GM23338 (cell line): Measurements from ENCODE around the gene CCRL2. TPM values are rescaled to one million over a fixed set of nuclear protein-coding genes. Genes with fewer than 3 reads are reported as not detected.

Source experiments
- CREB1 ChIP-seq: fragments of 250-450 bp; sonication (Bioruptor Pico); IDR thresholded peaks from 2 replicates; pipeline ENCODE4 v1.5.0; 2020; ENCODE audit warnings: low read depth, mild to moderate bottlenecking, moderate library complexity
- EZH2 ChIP-seq: fragments of 200-600 bp; sonication (generic); IDR thresholded peaks from one replicate; pipeline ENCODE4 v1.8.0; 2017; ENCODE audit warnings: antibody characterized with exemption, mild to moderate bottlenecking, low read depth; ENCODE audit not compliant: unreplicated experiment
- NANOG ChIP-seq: IDR thresholded peaks from 2 replicates; pipeline ENCODE4 v1.6.1; 2016; ENCODE audit warnings: antibody characterized with exemption, borderline replicate concordance
- POLR2AphosphoS5 ChIP-seq: IDR thresholded peaks from 2 replicates; pipeline ENCODE4 v1.6.1; 2016; ENCODE audit warnings: antibody characterized with exemption, low read depth
- STAT1 ChIP-seq: IDR thresholded peaks from one replicate; pipeline ENCODE4 v1.6.1; 2016; ENCODE audit warnings: antibody characterized with exemption; ENCODE audit not compliant: unreplicated experiment
- ZNF331 ChIP-seq: fragments of 250-450 bp; sonication (Bioruptor Pico); IDR thresholded peaks from 2 replicates; pipeline ENCODE4 v1.5.0; 2020; ENCODE audit warnings: low read depth, mild to moderate bottlenecking, moderate library complexity
- polyA plus RNA-seq: library from polyadenylated mRNA; unstranded; fragments of >200 nt; fragmentation: Nextera tagmentation; extraction: Ambion mirVana; gene quantifications from 2 replicates; pipeline ENCODE4 v1.2.1, GENCODE V29; 2016
- total RNA-seq: library from RNA; depleted of rRNA; stranded (reverse); fragments of >200 nt; shearing (Covaris generic); gene quantifications from 2 replicates; pipeline ENCODE4 v1.2.3, GENCODE V29; 2014
- TF ChIP-seq, protein P1 (sequence below): fragments of 250-450 bp; sonication (Bioruptor Pico); IDR thresholded peaks from 2 replicates; pipeline ENCODE4 v1.5.0; 2020; ENCODE audit warnings: mild to moderate bottlenecking, moderate library complexity
- TF ChIP-seq, protein P2 (sequence below), 2 experiments: fragments of 200-600 bp in 1 of 2; sonication (generic) in 1 of 2; conservative IDR thresholded peaks; 2 replicates each; pipeline versions ENCODE4 v1.5.1 to v1.6.1; 2016 to 2017; ENCODE audit warnings: antibody characterized with exemption in 2 of 2, low read depth in 2 of 2, mild to moderate bottlenecking in 2 of 2, moderate library complexity in 1 of 2
- TF ChIP-seq, protein P3 (sequence below): IDR thresholded peaks from 2 replicates; pipeline ENCODE4 v1.6.1; 2016; ENCODE audit warnings: antibody characterized with exemption
- TF ChIP-seq, protein P4 (sequence below): IDR thresholded peaks from one replicate; pipeline ENCODE4 v1.6.1; 2018; ENCODE audit warnings: antibody characterized with exemption; ENCODE audit not compliant: unreplicated experiment

Gene CCRL2
- total and polyA plus RNA-seq, 2 experiments from 2014 or later, result not detected

DNA sequence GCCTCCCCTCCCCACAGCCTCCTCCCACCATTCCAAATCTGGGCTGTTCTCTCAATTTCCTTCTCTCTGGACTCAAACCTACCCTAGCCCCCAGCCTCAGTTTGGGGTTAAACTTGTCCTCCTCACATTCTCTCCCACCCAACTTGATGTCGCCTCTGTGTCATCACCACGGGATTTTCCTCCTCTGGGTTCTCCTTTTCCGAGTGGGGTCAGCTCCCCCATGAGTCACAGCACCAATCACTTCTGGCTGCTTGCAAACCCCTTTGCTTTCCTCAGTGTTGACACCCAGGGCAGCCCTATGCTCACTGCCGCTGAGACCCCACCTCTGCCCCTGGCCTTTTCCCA, 644 bp upstream of the CCRL2 start (continued):
- TF ChIP-seq, protein P1, sequence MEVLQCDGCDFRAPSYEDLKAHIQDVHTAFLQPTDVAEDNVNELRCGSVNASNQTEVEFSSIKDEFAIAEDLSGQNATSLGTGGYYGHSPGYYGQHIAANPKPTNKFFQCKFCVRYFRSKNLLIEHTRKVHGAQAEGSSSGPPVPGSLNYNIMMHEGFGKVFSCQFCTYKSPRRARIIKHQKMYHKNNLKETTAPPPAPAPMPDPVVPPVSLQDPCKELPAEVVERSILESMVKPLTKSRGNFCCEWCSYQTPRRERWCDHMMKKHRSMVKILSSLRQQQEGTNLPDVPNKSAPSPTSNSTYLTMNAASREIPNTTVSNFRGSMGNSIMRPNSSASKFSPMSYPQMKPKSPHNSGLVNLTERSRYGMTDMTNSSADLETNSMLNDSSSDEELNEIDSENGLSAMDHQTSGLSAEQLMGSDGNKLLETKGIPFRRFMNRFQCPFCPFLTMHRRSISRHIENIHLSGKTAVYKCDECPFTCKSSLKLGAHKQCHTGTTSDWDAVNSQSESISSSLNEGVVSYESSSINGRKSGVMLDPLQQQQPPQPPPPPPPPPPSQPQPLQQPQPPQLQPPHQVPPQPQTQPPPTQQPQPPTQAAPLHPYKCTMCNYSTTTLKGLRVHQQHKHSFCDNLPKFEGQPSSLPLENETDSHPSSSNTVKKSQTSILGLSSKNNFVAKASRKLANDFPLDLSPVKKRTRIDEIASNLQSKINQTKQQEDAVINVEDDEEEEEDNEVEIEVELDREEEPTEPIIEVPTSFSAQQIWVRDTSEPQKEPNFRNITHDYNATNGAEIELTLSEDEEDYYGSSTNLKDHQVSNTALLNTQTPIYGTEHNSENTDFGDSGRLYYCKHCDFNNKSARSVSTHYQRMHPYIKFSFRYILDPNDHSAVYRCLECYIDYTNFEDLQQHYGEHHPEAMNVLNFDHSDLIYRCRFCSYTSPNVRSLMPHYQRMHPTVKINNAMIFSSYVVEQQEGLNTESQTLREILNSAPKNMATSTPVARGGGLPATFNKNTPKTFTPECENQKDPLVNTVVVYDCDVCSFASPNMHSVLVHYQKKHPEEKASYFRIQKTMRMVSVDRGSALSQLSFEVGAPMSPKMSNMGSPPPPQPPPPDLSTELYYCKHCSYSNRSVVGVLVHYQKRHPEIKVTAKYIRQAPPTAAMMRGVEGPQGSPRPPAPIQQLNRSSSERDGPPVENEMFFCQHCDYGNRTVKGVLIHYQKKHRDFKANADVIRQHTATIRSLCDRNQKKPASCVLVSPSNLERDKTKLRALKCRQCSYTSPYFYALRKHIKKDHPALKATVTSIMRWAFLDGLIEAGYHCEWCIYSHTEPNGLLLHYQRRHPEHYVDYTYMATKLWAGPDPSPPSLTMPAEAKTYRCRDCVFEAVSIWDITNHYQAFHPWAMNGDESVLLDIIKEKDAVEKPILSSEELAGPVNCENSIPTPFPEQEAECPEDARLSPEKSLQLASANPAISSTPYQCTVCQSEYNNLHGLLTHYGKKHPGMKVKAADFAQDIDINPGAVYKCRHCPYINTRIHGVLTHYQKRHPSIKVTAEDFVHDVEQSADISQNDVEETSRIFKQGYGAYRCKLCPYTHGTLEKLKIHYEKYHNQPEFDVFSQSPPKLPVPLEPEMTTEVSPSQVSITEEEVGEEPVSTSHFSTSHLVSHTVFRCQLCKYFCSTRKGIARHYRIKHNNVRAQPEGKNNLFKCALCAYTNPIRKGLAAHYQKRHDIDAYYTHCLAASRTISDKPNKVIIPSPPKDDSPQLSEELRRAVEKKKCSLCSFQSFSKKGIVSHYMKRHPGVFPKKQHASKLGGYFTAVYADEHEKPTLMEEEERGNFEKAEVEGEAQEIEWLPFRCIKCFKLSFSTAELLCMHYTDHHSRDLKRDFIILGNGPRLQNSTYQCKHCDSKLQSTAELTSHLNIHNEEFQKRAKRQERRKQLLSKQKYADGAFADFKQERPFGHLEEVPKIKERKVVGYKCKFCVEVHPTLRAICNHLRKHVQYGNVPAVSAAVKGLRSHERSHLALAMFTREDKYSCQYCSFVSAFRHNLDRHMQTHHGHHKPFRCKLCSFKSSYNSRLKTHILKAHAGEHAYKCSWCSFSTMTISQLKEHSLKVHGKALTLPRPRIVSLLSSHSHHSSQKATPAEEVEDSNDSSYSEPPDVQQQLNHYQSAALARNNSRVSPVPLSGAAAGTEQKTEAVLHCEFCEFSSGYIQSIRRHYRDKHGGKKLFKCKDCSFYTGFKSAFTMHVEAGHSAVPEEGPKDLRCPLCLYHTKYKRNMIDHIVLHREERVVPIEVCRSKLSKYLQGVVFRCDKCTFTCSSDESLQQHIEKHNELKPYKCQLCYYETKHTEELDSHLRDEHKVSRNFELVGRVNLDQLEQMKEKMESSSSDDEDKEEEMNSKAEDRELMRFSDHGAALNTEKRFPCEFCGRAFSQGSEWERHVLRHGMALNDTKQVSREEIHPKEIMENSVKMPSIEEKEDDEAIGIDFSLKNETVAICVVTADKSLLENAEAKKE (CRISPR knock-in tag), result no peak
- TF ChIP-seq POLR2AphosphoS5 (no peak), STAT1 (no peak), ZNF331 (CRISPR knock-in tag) (no peak), EZH2 (no peak), NANOG (no peak), CREB1 (CRISPR knock-in tag) (no peak)
- TF ChIP-seq, protein P2, sequence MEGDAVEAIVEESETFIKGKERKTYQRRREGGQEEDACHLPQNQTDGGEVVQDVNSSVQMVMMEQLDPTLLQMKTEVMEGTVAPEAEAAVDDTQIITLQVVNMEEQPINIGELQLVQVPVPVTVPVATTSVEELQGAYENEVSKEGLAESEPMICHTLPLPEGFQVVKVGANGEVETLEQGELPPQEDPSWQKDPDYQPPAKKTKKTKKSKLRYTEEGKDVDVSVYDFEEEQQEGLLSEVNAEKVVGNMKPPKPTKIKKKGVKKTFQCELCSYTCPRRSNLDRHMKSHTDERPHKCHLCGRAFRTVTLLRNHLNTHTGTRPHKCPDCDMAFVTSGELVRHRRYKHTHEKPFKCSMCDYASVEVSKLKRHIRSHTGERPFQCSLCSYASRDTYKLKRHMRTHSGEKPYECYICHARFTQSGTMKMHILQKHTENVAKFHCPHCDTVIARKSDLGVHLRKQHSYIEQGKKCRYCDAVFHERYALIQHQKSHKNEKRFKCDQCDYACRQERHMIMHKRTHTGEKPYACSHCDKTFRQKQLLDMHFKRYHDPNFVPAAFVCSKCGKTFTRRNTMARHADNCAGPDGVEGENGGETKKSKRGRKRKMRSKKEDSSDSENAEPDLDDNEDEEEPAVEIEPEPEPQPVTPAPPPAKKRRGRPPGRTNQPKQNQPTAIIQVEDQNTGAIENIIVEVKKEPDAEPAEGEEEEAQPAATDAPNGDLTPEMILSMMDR (conservative IDR thresholded peaks at IDR 0.05; ENCODE audit: low read depth in 2 of 2), result no peak
- TF ChIP-seq, protein P3, sequence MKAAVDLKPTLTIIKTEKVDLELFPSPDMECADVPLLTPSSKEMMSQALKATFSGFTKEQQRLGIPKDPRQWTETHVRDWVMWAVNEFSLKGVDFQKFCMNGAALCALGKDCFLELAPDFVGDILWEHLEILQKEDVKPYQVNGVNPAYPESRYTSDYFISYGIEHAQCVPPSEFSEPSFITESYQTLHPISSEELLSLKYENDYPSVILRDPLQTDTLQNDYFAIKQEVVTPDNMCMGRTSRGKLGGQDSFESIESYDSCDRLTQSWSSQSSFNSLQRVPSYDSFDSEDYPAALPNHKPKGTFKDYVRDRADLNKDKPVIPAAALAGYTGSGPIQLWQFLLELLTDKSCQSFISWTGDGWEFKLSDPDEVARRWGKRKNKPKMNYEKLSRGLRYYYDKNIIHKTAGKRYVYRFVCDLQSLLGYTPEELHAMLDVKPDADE, result no peak
- TF ChIP-seq, protein P4, sequence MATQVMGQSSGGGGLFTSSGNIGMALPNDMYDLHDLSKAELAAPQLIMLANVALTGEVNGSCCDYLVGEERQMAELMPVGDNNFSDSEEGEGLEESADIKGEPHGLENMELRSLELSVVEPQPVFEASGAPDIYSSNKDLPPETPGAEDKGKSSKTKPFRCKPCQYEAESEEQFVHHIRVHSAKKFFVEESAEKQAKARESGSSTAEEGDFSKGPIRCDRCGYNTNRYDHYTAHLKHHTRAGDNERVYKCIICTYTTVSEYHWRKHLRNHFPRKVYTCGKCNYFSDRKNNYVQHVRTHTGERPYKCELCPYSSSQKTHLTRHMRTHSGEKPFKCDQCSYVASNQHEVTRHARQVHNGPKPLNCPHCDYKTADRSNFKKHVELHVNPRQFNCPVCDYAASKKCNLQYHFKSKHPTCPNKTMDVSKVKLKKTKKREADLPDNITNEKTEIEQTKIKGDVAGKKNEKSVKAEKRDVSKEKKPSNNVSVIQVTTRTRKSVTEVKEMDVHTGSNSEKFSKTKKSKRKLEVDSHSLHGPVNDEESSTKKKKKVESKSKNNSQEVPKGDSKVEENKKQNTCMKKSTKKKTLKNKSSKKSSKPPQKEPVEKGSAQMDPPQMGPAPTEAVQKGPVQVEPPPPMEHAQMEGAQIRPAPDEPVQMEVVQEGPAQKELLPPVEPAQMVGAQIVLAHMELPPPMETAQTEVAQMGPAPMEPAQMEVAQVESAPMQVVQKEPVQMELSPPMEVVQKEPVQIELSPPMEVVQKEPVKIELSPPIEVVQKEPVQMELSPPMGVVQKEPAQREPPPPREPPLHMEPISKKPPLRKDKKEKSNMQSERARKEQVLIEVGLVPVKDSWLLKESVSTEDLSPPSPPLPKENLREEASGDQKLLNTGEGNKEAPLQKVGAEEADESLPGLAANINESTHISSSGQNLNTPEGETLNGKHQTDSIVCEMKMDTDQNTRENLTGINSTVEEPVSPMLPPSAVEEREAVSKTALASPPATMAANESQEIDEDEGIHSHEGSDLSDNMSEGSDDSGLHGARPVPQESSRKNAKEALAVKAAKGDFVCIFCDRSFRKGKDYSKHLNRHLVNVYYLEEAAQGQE, result no peak
